H1 (cell line): ENCODE data around the gene LTN1. TPM values are rescaled to one million over a fixed set of nuclear protein-coding genes. Genes with fewer than 3 reads are reported as not detected.
"Not testable (repeated sequence)": the region's sequence is repeated elsewhere in the genome, so short reads cannot be mapped to it uniquely, and the experiment has no call there.

Experiments used
- CTCF ChIA-PET: fragments of 300-600 bp; sonication (Branson Sonifier 250); formaldehyde crosslinking; loops from one replicate; lab custom pipeline; 2021; ENCODE audit not compliant: partially characterized antibody; lab: Charles Lee
- POLR2A ChIA-PET: fragments of 300-600 bp; sonication (Branson Sonifier 250); formaldehyde crosslinking; loops from one replicate; lab custom pipeline; 2021; ENCODE audit warnings: inconsistent platforms; ENCODE audit not compliant: partially characterized antibody; lab: Charles Lee
- DNase-seq, 2 experiments: peaks; one replicate each; pipeline versions ENCODE4 v3.0.0 to v3.0.0-alpha.2; 2010 to 2022; ENCODE audit warnings: low spot score in 2 of 2, low read depth in 1 of 2, mixed read lengths in 1 of 2
- FAIRE-seq: peaks from 2 replicates; lab custom pipeline; 2011; peaks lifted over from hg19 to GRCh38; lab: Jason Lieb, UNC
- H2AFZ ChIP-seq: 2 replicates; pipeline ENCODE4 v1.8.1; 2012; ENCODE audit warnings: low read length, inconsistent platforms
- H2AK5ac ChIP-seq: 2 replicates; pipeline ENCODE4 v1.6.1; 2013; ENCODE audit warnings: low read depth, low read length
- H2BK120ac ChIP-seq: replicated peaks from 2 replicates; pipeline ENCODE3; 2013; ENCODE audit warnings: low read depth, low read length, inconsistent platforms
- H2BK12ac ChIP-seq: 2 replicates; pipeline ENCODE4 v1.6.1; 2013; ENCODE audit warnings: low read depth, low read length
- H2BK15ac ChIP-seq: 2 replicates; pipeline ENCODE4 v1.6.1; 2013; ENCODE audit warnings: low read length
- H2BK20ac ChIP-seq: 2 replicates; pipeline ENCODE4 v1.6.1; 2013; ENCODE audit warnings: low read length
- H2BK5ac ChIP-seq: 2 replicates; pipeline ENCODE4 v1.6.1; 2013; ENCODE audit warnings: low read depth, low read length
- H3K14ac ChIP-seq: 2 replicates; pipeline ENCODE4 v1.6.1; 2013; ENCODE audit warnings: inconsistent platforms; ENCODE audit not compliant: insufficient read length
- H3K18ac ChIP-seq: 2 replicates; pipeline ENCODE4 v1.6.1; 2013; ENCODE audit warnings: low read length; ENCODE audit errors: extremely low read depth
- H3K23ac ChIP-seq: 2 replicates; pipeline ENCODE4 v1.6.1; 2013; ENCODE audit warnings: inconsistent platforms; ENCODE audit not compliant: insufficient read length
- H3K23me2 ChIP-seq: 2 replicates; pipeline ENCODE4 v1.6.1; 2013; ENCODE audit warnings: low read depth, low read length
- H3K27ac ChIP-seq: 2 replicates; pipeline ENCODE4 v1.6.1; 2011; ENCODE audit warnings: low read depth, low read length, inconsistent platforms
- H3K27me3 ChIP-seq, 4 experiments: replicated peaks in 1 of 4; 1 replicate in 1 of 4; 2 replicates in 3 of 4; pipeline versions ENCODE4 v1.6.1 to v1.8.1; 2011 to 2013; ENCODE audit warnings: low read length in 3 of 4, mild to moderate bottlenecking in 3 of 4, inconsistent platforms in 2 of 4, mixed read lengths in 2 of 4, moderate library complexity in 1 of 4; ENCODE audit not compliant: control insufficient read depth in 3 of 4, insufficient read depth in 3 of 4; ENCODE audit errors: extremely low read depth in 1 of 4
- H3K36me3 ChIP-seq, 4 experiments: 2 replicates each; pipeline versions ENCODE4 v1.6.1 to v1.8.1; 2011 to 2013; ENCODE audit warnings: mild to moderate bottlenecking in 4 of 4, low read length in 3 of 4, moderate library complexity in 2 of 4, control low read depth in 1 of 4, inconsistent platforms in 1 of 4; ENCODE audit not compliant: insufficient read depth in 4 of 4, control insufficient read depth in 2 of 4
- H3K4ac ChIP-seq: replicated peaks from 2 replicates; pipeline ENCODE3; 2013; ENCODE audit warnings: low read length, low read depth, mixed read lengths, inconsistent platforms; ENCODE audit not compliant: insufficient read length
- H3K4me1 ChIP-seq, 4 experiments: replicated peaks in 1 of 4; 1 replicate in 1 of 4; 2 replicates in 3 of 4; pipeline versions ENCODE4 v1.6.1 to v1.8.1; 2011 to 2013; ENCODE audit warnings: low read length in 3 of 4, inconsistent platforms in 2 of 4, mixed read lengths in 1 of 4; ENCODE audit not compliant: insufficient read depth in 4 of 4, control insufficient read depth in 3 of 4
- H3K4me2 ChIP-seq, 2 experiments: 2 replicates each; pipeline versions ENCODE4 v1.6.1 to v1.8.1; 2011 to 2013; ENCODE audit warnings: low read depth in 2 of 2, low read length in 2 of 2, control low read depth in 1 of 2, inconsistent platforms in 1 of 2, mild to moderate bottlenecking in 1 of 2; ENCODE audit not compliant: insufficient read depth in 1 of 2
- H3K4me3 ChIP-seq, 4 experiments: fragments of 200-600, 300-600 bp in 1 of 4; sonication (generic), shearing (Covaris generic), sonication (Bioruptor Twin) in 1 of 4; 2 replicates each; pipeline versions ENCODE4 v1.5.1 to v1.8.1; 2011 to 2016; ENCODE audit warnings: low read length in 4 of 4, low read depth in 3 of 4, control low read depth in 2 of 4, inconsistent platforms in 2 of 4, mild to moderate bottlenecking in 2 of 4, mixed read lengths in 1 of 4, moderate library complexity in 1 of 4; ENCODE audit not compliant: insufficient read depth in 2 of 4; ENCODE audit errors: extremely low read depth in 1 of 4
- H3K56ac ChIP-seq: replicated peaks from 2 replicates; pipeline ENCODE3; 2013; ENCODE audit warnings: low read depth, mild to moderate bottlenecking, mixed read lengths, low read length, inconsistent platforms; ENCODE audit not compliant: insufficient read length
- H3K79me1 ChIP-seq: 2 replicates; pipeline ENCODE4 v1.6.1; 2013; ENCODE audit warnings: low read depth, low read length, control low read depth
- H3K79me2 ChIP-seq, 2 experiments: 2 replicates each; pipeline versions ENCODE4 v1.6.1 to v1.8.1; 2012 to 2013; ENCODE audit warnings: low read length in 2 of 2, mild to moderate bottlenecking in 2 of 2, inconsistent platforms in 1 of 2; ENCODE audit not compliant: insufficient read depth in 2 of 2, control insufficient read depth in 1 of 2
- H3K9ac ChIP-seq, 4 experiments: replicated peaks in 1 of 4; 1 replicate in 1 of 4; 2 replicates in 3 of 4; pipeline versions ENCODE4 v1.6.1 to v1.8.1; 2011 to 2013; ENCODE audit warnings: low read depth in 3 of 4, low read length in 3 of 4, control low read depth in 2 of 4, mild to moderate bottlenecking in 2 of 4, moderate library complexity in 2 of 4, inconsistent platforms in 1 of 4; ENCODE audit errors: extremely low read depth in 1 of 4
- H3K9me3 ChIP-seq, 2 experiments: 2 replicates each; pipeline versions ENCODE4 v1.6.1 to v1.8.1; 2012 to 2013; ENCODE audit warnings: mild to moderate bottlenecking in 2 of 2, moderate library complexity in 2 of 2, control low read depth in 1 of 2, inconsistent platforms in 1 of 2, low read depth in 1 of 2, low read length in 1 of 2, mixed read lengths in 1 of 2; ENCODE audit not compliant: insufficient read depth in 2 of 2
- H4K20me1 ChIP-seq, 2 experiments: replicated peaks in 1 of 2; 2 replicates each; pipeline versions ENCODE3 to v1.8.1; 2011 to 2013; ENCODE audit warnings: inconsistent platforms in 2 of 2, low read length in 2 of 2, mild to moderate bottlenecking in 1 of 2; ENCODE audit not compliant: insufficient read depth in 2 of 2, control insufficient read depth in 1 of 2
- H4K5ac ChIP-seq: 2 replicates; pipeline ENCODE4 v1.6.1; 2013; ENCODE audit warnings: low read length, low read depth, mixed read lengths, inconsistent platforms; ENCODE audit not compliant: insufficient read length
- H4K8ac ChIP-seq: 2 replicates; pipeline ENCODE4 v1.8.0; 2013; ENCODE audit warnings: mild to moderate bottlenecking, moderate library complexity, low read length, inconsistent platforms; ENCODE audit not compliant: insufficient read depth; ENCODE audit errors: extremely low read depth
- H4K91ac ChIP-seq: replicated peaks from 2 replicates; pipeline ENCODE3; 2013; ENCODE audit warnings: low read length, mixed read lengths, inconsistent platforms; ENCODE audit not compliant: insufficient read length
- WGBS, 2 experiments: shearing (Covaris generic) in 1 of 2; methylation state at CpG; one replicate each; pipeline versions ENCODE4 v1.1.6 to v1.1.7; 2013 to 2015; ENCODE audit warnings: low lambda C conversion rate in 2 of 2, mixed read lengths in 2 of 2, inconsistent platforms in 1 of 2, low coverage in 1 of 2, missing lambda C conversion rate in 1 of 2; ENCODE audit not compliant: insufficient replicate concordance in 2 of 2, insufficient coverage in 1 of 2, insufficient read length in 1 of 2; ENCODE audit errors: extremely low coverage in 1 of 2, missing lambda C conversion rate in 1 of 2; 5-methylcytosine and 5-hydroxymethylcytosine counted together
- polyA plus RNA-seq, 7 experiments: library from polyadenylated mRNA; depleted of rRNA in 3 of 7; stranded (reverse) in 5 of 7; unstranded in 2 of 7; fragments of >200 nt in 5 of 7; fragments of 200-250 nt in 2 of 7; gene quantifications; 1 replicate in 5 of 7; 2 replicates in 1 of 7; 4 replicates in 1 of 7; pipeline versions ENCODE4 v1.2.1 to v1.2.3, GENCODE V29; 2011 to 2013; ENCODE audit warnings: missing spikeins in 2 of 7, mixed read lengths in 2 of 7
- total RNA-seq: library from RNA; stranded (reverse); fragmentation: NEBNext Ultra II Directional; extraction: Animal tissue kit (Norgen Biotek cat#: 25700); gene quantifications from 2 replicates; pipeline ENCODE4 v1.2.1, GENCODE V29; 2021

Gene LTN1
- total and polyA plus RNA-seq, 2 of the 8 experiments (the other 6 are each of a cell fraction or from before 2014, with no cell fraction given), result 3.2 to 23.5 TPM

DNA sequence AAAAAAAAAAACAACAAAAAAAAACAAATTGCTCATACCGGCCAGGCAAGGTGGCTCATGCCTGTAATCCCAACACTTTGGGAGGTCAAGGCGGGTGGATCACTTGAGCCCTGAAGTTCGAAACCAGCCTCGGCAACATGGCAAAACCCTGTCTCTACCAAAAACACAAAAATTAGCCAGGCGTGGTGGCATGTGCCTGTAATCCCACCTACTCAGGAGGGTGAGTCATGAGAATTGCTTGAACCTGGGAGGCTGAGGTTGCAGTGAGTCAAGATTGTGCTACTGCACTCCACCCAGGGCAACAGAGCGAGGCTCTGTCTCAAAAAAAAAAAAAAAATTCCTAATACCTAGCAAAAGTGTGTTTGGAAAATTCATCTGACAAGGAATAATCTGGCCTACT lies 4.5 kb downstream of the LTN1 start:
- H2BK15ac ChIP-seq, H2AK5ac ChIP-seq, H3K4me2 ChIP-seq, H3K18ac ChIP-seq, H3K14ac ChIP-seq, H3K4ac ChIP-seq, H3K27ac ChIP-seq, H4K20me1 ChIP-seq, H3K27me3 ChIP-seq, H3K4me1 ChIP-seq, H3K23me2 ChIP-seq, H3K23ac ChIP-seq, H2AFZ ChIP-seq, POLR2A ChIA-PET, H3K9ac ChIP-seq, H3K56ac ChIP-seq, H4K8ac ChIP-seq, H2BK20ac ChIP-seq, FAIRE-seq, H2BK12ac ChIP-seq, H3K79me1 ChIP-seq, H3K9me3 ChIP-seq, H3K4me3 ChIP-seq, H2BK5ac ChIP-seq, H4K91ac ChIP-seq, H2BK120ac ChIP-seq, DNase-seq, H4K5ac ChIP-seq: not testable (repeated sequence)
- Histone ChIP-seq H3K79me2 (peaks cover 0 to 45% of the 10 kb centered on the region in 2 experiments; a peak in 3 of 4 replicates), H3K36me3 (peaks cover 0 to 13% (median 7%) of the 10 kb centered on the region in 4 experiments; a peak in 4 of 8 replicates)
- 89% methylated on average over 5 of the region's 6 CpGs; no CpG with 5 or more reads in 1 of the 2 experiments for WGBS, 2 experiments
- CTCF ChIA-PET, result interaction anchor here (0.7 kb wide), 1 partner anchor 661 kb away, joined by 3 read pairs; no protein-coding TSS in a partner anchor
